Measurements from ENCODE around the gene VGLL2. TPM values are rescaled to one million over a fixed set of nuclear protein-coding genes. Genes with fewer than 3 reads are reported as not detected.

The VGLL2 gene
- polyA plus RNA-seq, 1 experiment = not detected

GRCh38 chr6:117309069-117309468 lies 43.7 kb downstream of the VGLL2 start:
- TF ChIP-seq, protein P1, sequence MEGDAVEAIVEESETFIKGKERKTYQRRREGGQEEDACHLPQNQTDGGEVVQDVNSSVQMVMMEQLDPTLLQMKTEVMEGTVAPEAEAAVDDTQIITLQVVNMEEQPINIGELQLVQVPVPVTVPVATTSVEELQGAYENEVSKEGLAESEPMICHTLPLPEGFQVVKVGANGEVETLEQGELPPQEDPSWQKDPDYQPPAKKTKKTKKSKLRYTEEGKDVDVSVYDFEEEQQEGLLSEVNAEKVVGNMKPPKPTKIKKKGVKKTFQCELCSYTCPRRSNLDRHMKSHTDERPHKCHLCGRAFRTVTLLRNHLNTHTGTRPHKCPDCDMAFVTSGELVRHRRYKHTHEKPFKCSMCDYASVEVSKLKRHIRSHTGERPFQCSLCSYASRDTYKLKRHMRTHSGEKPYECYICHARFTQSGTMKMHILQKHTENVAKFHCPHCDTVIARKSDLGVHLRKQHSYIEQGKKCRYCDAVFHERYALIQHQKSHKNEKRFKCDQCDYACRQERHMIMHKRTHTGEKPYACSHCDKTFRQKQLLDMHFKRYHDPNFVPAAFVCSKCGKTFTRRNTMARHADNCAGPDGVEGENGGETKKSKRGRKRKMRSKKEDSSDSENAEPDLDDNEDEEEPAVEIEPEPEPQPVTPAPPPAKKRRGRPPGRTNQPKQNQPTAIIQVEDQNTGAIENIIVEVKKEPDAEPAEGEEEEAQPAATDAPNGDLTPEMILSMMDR (IDR thresholded peaks at IDR 0.05; ENCODE audit: insufficient read depth, low read depth, low read length) = no peak
- H3K27me3 ChIP-seq (ENCODE audit: control insufficient read depth, insufficient read depth, low read length) = no peaks in the 10 kb centered on the region; the same call in 1 of the 2 replicates
- ChIA-PET CTCF (no interaction called here), POLR2A (no interaction called here)
- no peak overlapping the region for H3K4me3 ChIP-seq (ENCODE audit: low read depth, low read length)
- H3K36me3 ChIP-seq (ENCODE audit: control insufficient read depth, insufficient read depth, low read length) = no peaks in the 10 kb centered on the region
- no peak for DNase-seq (ENCODE audit: low read depth)

GRCh38 chr6:117309611-117310010 lies 44.3 kb downstream of the VGLL2 start:
- TF ChIP-seq, protein P1 (IDR thresholded peaks at IDR 0.05; ENCODE audit: insufficient read depth, low read depth, low read length) = no peak

GRCh38 chr6:117311310-117311709 lies 46.0 kb downstream of the VGLL2 start:
- ChIA-PET POLR2A (no interaction called here), CTCF (interaction anchor here (1.1 to 1.2 kb wide), 2 partner anchors 8 to 12 kb away, joined by 3 read pairs; no protein-coding TSS in a partner anchor)
- TF ChIP-seq, protein P1 (IDR thresholded peaks at IDR 0.05; ENCODE audit: insufficient read depth, low read depth, low read length) = no peak
- Histone ChIP-seq H3K27me3 (ENCODE audit: control insufficient read depth, insufficient read depth, low read length) (no peaks in the 10 kb centered on the region; the same call in 1 of the 2 replicates), H3K4me3 (ENCODE audit: low read depth, low read length) (no peak overlapping the region), H3K36me3 (ENCODE audit: control insufficient read depth, insufficient read depth, low read length) (no peaks in the 10 kb centered on the region)
- no peak for DNase-seq (ENCODE audit: low read depth)

More at GRCh38 chr6:117309611-117310010, 44.3 kb downstream of the VGLL2 start:
- POLR2A ChIA-PET = no interaction called here
- CTCF ChIA-PET = no interaction called here
- no peak for DNase-seq (ENCODE audit: low read depth)
- Histone ChIP-seq H3K36me3 (ENCODE audit: control insufficient read depth, insufficient read depth, low read length) (no peaks in the 10 kb centered on the region), H3K4me3 (ENCODE audit: low read depth, low read length) (no peak overlapping the region), H3K27me3 (ENCODE audit: control insufficient read depth, insufficient read depth, low read length) (no peaks in the 10 kb centered on the region; the same call in 1 of the 2 replicates)

- Histone ChIP-seq H3K27me3 (ENCODE audit: control insufficient read depth, insufficient read depth, low read length) (no peaks in the 10 kb centered on the region; the same call in 1 of the 2 replicates), H3K4me3 (ENCODE audit: low read depth, low read length) (no peak overlapping the region), H3K36me3 (ENCODE audit: control insufficient read depth, insufficient read depth, low read length) (no peaks in the 10 kb centered on the region)
- DNase-seq (ENCODE audit: low read depth) = no peak
- POLR2A ChIA-PET = no interaction called here
- TF ChIP-seq, protein P1 (IDR thresholded peaks at IDR 0.05; ENCODE audit: insufficient read depth, low read depth, low read length) = no peak
- CTCF ChIA-PET = interaction anchor here (1.1 to 1.2 kb wide), 2 partner anchors 9 to 12 kb away, joined by 3 read pairs; no protein-coding TSS in a partner anchor
Measured at GRCh38 chr6:117311726-117312125, 46.4 kb downstream of the VGLL2 start.

- Histone ChIP-seq H3K36me3 (ENCODE audit: control insufficient read depth, insufficient read depth, low read length) (no peaks in the 10 kb centered on the region), H3K27me3 (ENCODE audit: control insufficient read depth, insufficient read depth, low read length) (no peaks in the 10 kb centered on the region), H3K4me3 (ENCODE audit: low read depth, low read length) (no peak overlapping the region)
- no peak for DNase-seq (ENCODE audit: low read depth)
- TF ChIP-seq, protein P1 (IDR thresholded peaks at IDR 0.05; ENCODE audit: insufficient read depth, low read depth, low read length) = peak; percentile 35; the same call in 1 of the 2 replicates
- CTCF ChIA-PET = interaction anchor here (0.6 kb wide), 1 partner anchor 1387 kb away, joined by 3 read pairs; no protein-coding TSS in a partner anchor
- POLR2A ChIA-PET = no interaction called here
Measured at GRCh38 chr6:117317261-117317660, 51.9 kb downstream of the VGLL2 start.

Small RNAs within 50 kb of the gene (small RNA-seq; reads per million reads assigned to genes)
- gene RN7SKP18 (ENCODE audit: insufficient read length, low read depth, low replicate concordance) = not detected

Other genes starting within 250 kb of the VGLL2 start
- gene ROS1, start 160.4 kb downstream of the VGLL2 start, polyA plus RNA-seq (2011; rRNA removed) = 0.16 and 0.29 TPM in 2 replicates
- 30.1 and 42.1 TPM in 2 replicates for gene DCBLD1, start 217.1 kb downstream of the VGLL2 start, polyA plus RNA-seq (2011; rRNA removed)